Measurements from ENCODE around the gene USF1. TPM values are rescaled to one million over a fixed set of nuclear protein-coding genes. Genes with fewer than 3 reads are reported as not detected.
A peak's percentile ranks its signal among the peaks of the same experiment; 100 is the strongest.

Gene USF1
- polyA plus RNA-seq, 3 donors, result 6.3 to 335 (median 25.5) TPM

- H2AFZ ChIP-seq (ENCODE audit: insufficient read depth, low read depth, low read length, poor library complexity, severe bottlenecking), result peak within 1 kb of the TSS; percentile 71
- no peaks in the 10 kb centered on the region for H3K27me3 ChIP-seq (ENCODE audit: control insufficient read depth in 2 of 2, insufficient read depth in 2 of 2, low read length in 2 of 2)
- H3K4me3 Mint-ChIP-seq, result peak within 1 kb of the TSS; percentile 82 to 88
- no peaks in the 10 kb centered on the region for H3K9me3 ChIP-seq (replicated peaks in 1 of 2; ENCODE audit: control insufficient read depth in 1 of 2, insufficient read depth in 1 of 2, low read length in 2 of 2)
- H3K36me3 Mint-ChIP-seq, result peaks cover 42 to 64% of the 10 kb centered on the region in 2 donors
- intact Hi-C loops (cut with micrococcal nuclease), result no loop called here
- no peaks in the 10 kb centered on the region for H3K9me3 Mint-ChIP-seq
- peak within 1 kb of the TSS; percentile 81 for H3K4me2 ChIP-seq (replicated peaks; ENCODE audit: extremely low read depth, low read length, poor library complexity, severe bottlenecking)
- peaks cover 36% of the 10 kb centered on the region for H3K4me1 Mint-ChIP-seq
- H3K4me3 ChIP-seq (replicated peaks in 1 of 3; ENCODE audit: low read depth in 2 of 3, low read length in 3 of 3), result peak within 1 kb of the TSS; percentile 35 to 73 (median 44)
- H3K9ac ChIP-seq (ENCODE audit: insufficient read depth, low read length, poor library complexity, severe bottlenecking), result peak within 1 kb of the TSS; percentile 54
- DNase-seq, result peak; percentile 30 to 41 (median 40)
- peaks cover 29% of the 10 kb centered on the region for H3K79me2 ChIP-seq (ENCODE audit: insufficient read depth, low read length)
- H4K20me1 ChIP-seq (ENCODE audit: insufficient read depth, low read length), result peaks cover 48% of the 10 kb centered on the region
- H3K27ac ChIP-seq (ENCODE audit: low read depth in 1 of 2, low read length in 2 of 2), result peak within 1 kb of the TSS; percentile 10 to 61
- peaks cover 41 to 53% of the 10 kb centered on the region in 2 donors for H3K36me3 ChIP-seq (replicated peaks in 1 of 2; ENCODE audit: control insufficient read depth in 1 of 2, insufficient read depth in 2 of 2, low read length in 2 of 2)
- H3K4me1 ChIP-seq (ENCODE audit: control insufficient read depth in 1 of 2, insufficient read depth in 2 of 2, low read length in 2 of 2), result peaks cover 20 to 27% of the 10 kb centered on the region in 2 donors
- H3K27me3 Mint-ChIP-seq (ENCODE audit: low read depth in 3 of 3), result no peaks in the 10 kb centered on the region
- WGBS (ENCODE audit: insufficient coverage), result under 1% methylated on average over 54 of the region's 54 CpGs
- peak within 1 kb of the TSS; percentile 62 to 90 (median 77) for H3K27ac Mint-ChIP-seq
- TF ChIP-seq CTCF (IDR thresholded peaks at IDR 0.05), result no peak
Measured at GRCh38 chr1:161038523-161039153, 7.1 kb downstream of the USF1 start, which contains the start of gene TSTD1. Gene TSTD1 (minus strand): TSS chr1:161038964. CDS start chr1:161038889, 75 bp downstream.

- peak overlapping the region; percentile 71 for H2AFZ ChIP-seq (ENCODE audit: insufficient read depth, low read depth, low read length, poor library complexity, severe bottlenecking)
- no peaks in the 10 kb centered on the region for H3K27me3 ChIP-seq (ENCODE audit: control insufficient read depth in 2 of 2, insufficient read depth in 2 of 2, low read length in 2 of 2)
- peak overlapping the region in 1 of 2 donors; percentile 61 for H3K27ac ChIP-seq (ENCODE audit: low read depth in 1 of 2, low read length in 2 of 2)
- H3K9ac ChIP-seq (ENCODE audit: insufficient read depth, low read length, poor library complexity, severe bottlenecking), result peak overlapping the region; percentile 54
- H3K79me2 ChIP-seq (ENCODE audit: insufficient read depth, low read length), result peaks cover 22% of the 10 kb centered on the region
- peaks cover 16 to 20% of the 10 kb centered on the region in 2 donors for H3K4me1 ChIP-seq (ENCODE audit: control insufficient read depth in 1 of 2, insufficient read depth in 2 of 2, low read length in 2 of 2)
- H3K4me1 Mint-ChIP-seq, result peaks cover 32% of the 10 kb centered on the region
- no peaks in the 10 kb centered on the region for H3K9me3 ChIP-seq (replicated peaks in 1 of 2; ENCODE audit: control insufficient read depth in 1 of 2, insufficient read depth in 1 of 2, low read length in 2 of 2)
- peaks cover 0 to 2% (median 0%) of the 10 kb centered on the region in 3 donors for H3K27me3 Mint-ChIP-seq (ENCODE audit: low read depth in 3 of 3)
- H3K36me3 Mint-ChIP-seq, result peaks cover 37 to 56% of the 10 kb centered on the region in 2 donors
- peaks cover 36 to 46% of the 10 kb centered on the region in 2 donors for H3K36me3 ChIP-seq (replicated peaks in 1 of 2; ENCODE audit: control insufficient read depth in 1 of 2, insufficient read depth in 2 of 2, low read length in 2 of 2)
- H3K9me3 Mint-ChIP-seq, result no peaks in the 10 kb centered on the region
- no peak for DNase-seq
- intact Hi-C loops (cut with micrococcal nuclease), result no loop called here
- H3K4me2 ChIP-seq (replicated peaks; ENCODE audit: extremely low read depth, low read length, poor library complexity, severe bottlenecking), result peak overlapping the region; percentile 81
- peaks cover 43% of the 10 kb centered on the region for H4K20me1 ChIP-seq (ENCODE audit: insufficient read depth, low read length)
- H3K4me3 ChIP-seq (replicated peaks in 1 of 3; ENCODE audit: low read depth in 2 of 3, low read length in 3 of 3), result peak overlapping the region; percentile 35 to 73 (median 44)
- H3K4me3 Mint-ChIP-seq, result peak overlapping the region; percentile 82 to 88
- peak overlapping the region in 2 of 7 donors; percentile 78 to 90 for H3K27ac Mint-ChIP-seq
- 52% methylated on average over 16 of the region's 21 CpGs for WGBS (ENCODE audit: insufficient coverage)
- TF ChIP-seq CTCF (IDR thresholded peaks at IDR 0.05), result no peak
Measured at GRCh38 chr1:161037661-161038522, 7.9 kb downstream of the USF1 start.
